Vagina (tissue), 2 donors: ENCODE measurements around the gene MBOAT2.

ENCODE experiments used
- POLR2A ChIP-seq, 2 donors: fragments of 450-650 bp; IDR thresholded peaks; one replicate each; pipeline ENCODE4 v1.6.1; 2017; ENCODE audit warnings: antibody characterized with exemption in 2 of 2, mild to moderate bottlenecking in 2 of 2, moderate library complexity in 2 of 2
- POLR2AphosphoS5 ChIP-seq, 2 donors: sonication (generic); formaldehyde crosslinking; IDR thresholded peaks; one replicate each; pipeline ENCODE4 v1.9.0; 2017; ENCODE audit warnings: antibody characterized with exemption in 2 of 2, mild to moderate bottlenecking in 2 of 2, low read depth in 1 of 2; ENCODE audit not compliant: insufficient read depth in 1 of 2
- TF ChIP-seq, protein P1 (sequence below), 3 experiments: fragments of 450-650 bp in 2 of 3; fragments of 200-600 bp in 1 of 3; sonication (generic) in 1 of 3; IDR thresholded peaks; one replicate each; pipeline ENCODE4 v1.5.1; 2017 to 2019; ENCODE audit warnings: antibody characterized with exemption in 3 of 3, mild to moderate bottlenecking in 2 of 3, moderate library complexity in 2 of 3

DNA sequence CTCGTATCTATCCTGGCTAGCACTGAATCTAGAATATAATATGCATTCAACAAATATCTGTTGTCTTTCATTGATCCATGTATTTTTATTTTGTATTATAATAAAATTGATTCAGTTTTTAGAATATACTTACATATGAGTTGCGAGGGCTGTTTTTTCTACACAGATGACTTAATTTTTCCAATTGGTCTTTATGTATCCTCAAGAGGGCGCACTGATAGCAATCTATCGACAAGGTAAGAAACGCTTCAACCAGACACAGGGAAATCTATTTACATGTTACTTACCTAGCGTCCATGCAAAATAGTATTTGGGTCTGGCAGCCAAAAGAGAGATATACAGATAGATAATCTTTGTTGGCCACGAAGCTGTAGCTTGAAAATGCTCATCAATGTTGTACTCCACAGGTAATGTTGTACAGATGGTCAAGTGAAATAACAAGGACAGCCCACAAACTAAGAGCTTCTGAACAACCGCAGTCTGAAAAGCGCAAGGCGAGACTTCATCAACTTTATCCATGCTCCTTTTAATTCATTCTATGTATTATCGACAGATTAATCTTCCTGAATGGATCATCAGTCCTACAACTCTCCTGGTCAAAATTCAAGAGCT is 130.6 kb downstream of the MBOAT2 start:
- TF ChIP-seq, protein P1, sequence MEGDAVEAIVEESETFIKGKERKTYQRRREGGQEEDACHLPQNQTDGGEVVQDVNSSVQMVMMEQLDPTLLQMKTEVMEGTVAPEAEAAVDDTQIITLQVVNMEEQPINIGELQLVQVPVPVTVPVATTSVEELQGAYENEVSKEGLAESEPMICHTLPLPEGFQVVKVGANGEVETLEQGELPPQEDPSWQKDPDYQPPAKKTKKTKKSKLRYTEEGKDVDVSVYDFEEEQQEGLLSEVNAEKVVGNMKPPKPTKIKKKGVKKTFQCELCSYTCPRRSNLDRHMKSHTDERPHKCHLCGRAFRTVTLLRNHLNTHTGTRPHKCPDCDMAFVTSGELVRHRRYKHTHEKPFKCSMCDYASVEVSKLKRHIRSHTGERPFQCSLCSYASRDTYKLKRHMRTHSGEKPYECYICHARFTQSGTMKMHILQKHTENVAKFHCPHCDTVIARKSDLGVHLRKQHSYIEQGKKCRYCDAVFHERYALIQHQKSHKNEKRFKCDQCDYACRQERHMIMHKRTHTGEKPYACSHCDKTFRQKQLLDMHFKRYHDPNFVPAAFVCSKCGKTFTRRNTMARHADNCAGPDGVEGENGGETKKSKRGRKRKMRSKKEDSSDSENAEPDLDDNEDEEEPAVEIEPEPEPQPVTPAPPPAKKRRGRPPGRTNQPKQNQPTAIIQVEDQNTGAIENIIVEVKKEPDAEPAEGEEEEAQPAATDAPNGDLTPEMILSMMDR (IDR thresholded peaks at IDR 0.05), result peak in 2 of 3 experiments; percentile 3 to 30
- TF ChIP-seq POLR2A (IDR thresholded peaks at IDR 0.05), result no peak
- TF ChIP-seq POLR2AphosphoS5 (IDR thresholded peaks at IDR 0.05; ENCODE audit: insufficient read depth in 1 of 2, low read depth in 1 of 2), result no peak
